ENCODE measurements around the gene SYNE3. TPM values are rescaled to one million over a fixed set of nuclear protein-coding genes. Genes with fewer than 3 reads are reported as not detected.
A peak's percentile ranks its signal among the peaks of the same experiment; 100 is the strongest.

The SYNE3 gene
- total RNA-seq, 4 donors from 2014 or later: 46.9 to 109 (median 88.6) TPM

GRCh38 chr14:95547626-95548327, 31.3 kb upstream of the SYNE3 start:
- no peak for DNase-seq (ENCODE audit: low spot score)
- ATAC-seq (ENCODE audit: low FRiP score): no peak
- TF ChIP-seq, protein P1, sequence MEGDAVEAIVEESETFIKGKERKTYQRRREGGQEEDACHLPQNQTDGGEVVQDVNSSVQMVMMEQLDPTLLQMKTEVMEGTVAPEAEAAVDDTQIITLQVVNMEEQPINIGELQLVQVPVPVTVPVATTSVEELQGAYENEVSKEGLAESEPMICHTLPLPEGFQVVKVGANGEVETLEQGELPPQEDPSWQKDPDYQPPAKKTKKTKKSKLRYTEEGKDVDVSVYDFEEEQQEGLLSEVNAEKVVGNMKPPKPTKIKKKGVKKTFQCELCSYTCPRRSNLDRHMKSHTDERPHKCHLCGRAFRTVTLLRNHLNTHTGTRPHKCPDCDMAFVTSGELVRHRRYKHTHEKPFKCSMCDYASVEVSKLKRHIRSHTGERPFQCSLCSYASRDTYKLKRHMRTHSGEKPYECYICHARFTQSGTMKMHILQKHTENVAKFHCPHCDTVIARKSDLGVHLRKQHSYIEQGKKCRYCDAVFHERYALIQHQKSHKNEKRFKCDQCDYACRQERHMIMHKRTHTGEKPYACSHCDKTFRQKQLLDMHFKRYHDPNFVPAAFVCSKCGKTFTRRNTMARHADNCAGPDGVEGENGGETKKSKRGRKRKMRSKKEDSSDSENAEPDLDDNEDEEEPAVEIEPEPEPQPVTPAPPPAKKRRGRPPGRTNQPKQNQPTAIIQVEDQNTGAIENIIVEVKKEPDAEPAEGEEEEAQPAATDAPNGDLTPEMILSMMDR (IDR thresholded peaks at IDR 0.05): no peak

DNA sequence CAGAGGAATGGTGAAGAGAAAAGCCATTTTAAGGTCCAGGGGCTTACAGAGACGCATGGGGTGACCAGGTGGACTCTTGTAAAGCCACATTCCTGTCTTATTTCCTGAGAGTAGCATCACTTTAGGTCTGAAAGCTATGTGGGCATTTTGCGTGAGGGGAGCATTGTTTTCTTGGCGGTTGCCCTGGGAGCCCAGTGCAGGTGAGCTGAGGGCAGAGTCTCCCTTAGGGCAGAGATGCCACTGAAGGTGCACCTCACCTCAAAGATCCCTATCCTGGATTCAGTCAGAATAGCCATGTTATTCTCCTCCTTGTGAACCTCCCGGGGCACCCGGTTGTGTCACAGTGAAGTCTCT, 30.8 kb upstream of the SYNE3 start:
- TF ChIP-seq, protein P1 (IDR thresholded peaks at IDR 0.05): no peak
- DNase-seq (ENCODE audit: low spot score) (no peak), ATAC-seq (ENCODE audit: low FRiP score) (no peak)

DNA sequence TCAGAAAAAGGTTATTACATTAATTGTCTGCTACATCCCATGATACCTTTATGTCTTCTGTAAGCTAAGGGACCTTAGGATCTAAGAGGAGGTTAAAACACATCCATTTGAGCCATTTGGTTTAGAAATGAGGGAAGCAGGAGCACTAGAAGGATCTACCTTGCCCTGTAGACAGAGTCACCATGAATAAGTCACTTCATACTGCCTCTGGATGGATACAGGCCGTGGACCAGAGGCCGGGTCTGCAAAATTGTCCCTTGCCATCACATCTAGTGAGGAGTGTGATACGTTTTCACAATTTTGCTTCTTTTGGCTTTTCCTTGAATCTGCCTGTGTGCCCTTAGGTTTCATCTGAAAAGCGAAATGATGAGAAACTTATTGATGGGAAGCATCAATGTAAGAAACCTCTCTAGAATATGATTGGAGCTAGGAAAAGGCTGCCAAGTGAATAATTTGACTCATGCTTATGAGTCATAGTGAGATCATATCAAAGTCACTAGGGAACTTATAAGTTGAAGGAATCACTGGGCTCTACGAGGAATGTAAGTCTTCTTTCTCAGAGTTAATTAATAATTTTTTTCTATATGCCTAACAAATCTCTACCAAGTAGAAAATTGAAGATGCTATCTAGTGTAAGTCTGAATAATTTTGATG, 29.2 kb upstream of the SYNE3 start:
- DNase-seq (ENCODE audit: low spot score): no peak
- TF ChIP-seq, protein P1 (IDR thresholded peaks at IDR 0.05): no peak
- peak; percentile 75 for ATAC-seq (ENCODE audit: low FRiP score)

- no peak for DNase-seq (ENCODE audit: low spot score)
- ATAC-seq (ENCODE audit: low FRiP score): no peak
- TF ChIP-seq, protein P1 (IDR thresholded peaks at IDR 0.05): no peak
Observed at GRCh38 chr14:95544588-95544987, 28.1 kb upstream of the SYNE3 start.

DNA sequence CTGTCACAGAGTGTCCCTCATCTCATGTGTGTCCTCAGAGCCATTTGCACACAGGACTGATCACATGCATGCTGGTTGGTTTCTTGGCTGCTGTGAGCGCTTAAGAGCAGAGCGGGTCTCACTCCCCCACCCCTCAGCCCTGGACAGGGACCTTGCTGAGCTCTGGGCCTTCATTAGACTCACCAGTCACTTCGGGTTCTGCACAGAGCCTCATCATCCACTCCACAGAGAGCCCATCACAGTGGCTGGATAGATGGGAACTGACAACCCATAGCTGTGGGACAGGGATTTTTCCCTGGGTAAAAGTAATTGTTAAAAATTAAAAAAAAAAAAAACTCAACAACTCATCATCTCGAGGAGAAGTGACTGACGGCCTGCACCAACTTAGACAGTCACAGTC, 26.6 kb upstream of the SYNE3 start:
- ATAC-seq (ENCODE audit: low FRiP score) (no peak), DNase-seq (ENCODE audit: low spot score) (no peak)
- TF ChIP-seq, protein P1 (IDR thresholded peaks at IDR 0.05): no peak

DNA sequence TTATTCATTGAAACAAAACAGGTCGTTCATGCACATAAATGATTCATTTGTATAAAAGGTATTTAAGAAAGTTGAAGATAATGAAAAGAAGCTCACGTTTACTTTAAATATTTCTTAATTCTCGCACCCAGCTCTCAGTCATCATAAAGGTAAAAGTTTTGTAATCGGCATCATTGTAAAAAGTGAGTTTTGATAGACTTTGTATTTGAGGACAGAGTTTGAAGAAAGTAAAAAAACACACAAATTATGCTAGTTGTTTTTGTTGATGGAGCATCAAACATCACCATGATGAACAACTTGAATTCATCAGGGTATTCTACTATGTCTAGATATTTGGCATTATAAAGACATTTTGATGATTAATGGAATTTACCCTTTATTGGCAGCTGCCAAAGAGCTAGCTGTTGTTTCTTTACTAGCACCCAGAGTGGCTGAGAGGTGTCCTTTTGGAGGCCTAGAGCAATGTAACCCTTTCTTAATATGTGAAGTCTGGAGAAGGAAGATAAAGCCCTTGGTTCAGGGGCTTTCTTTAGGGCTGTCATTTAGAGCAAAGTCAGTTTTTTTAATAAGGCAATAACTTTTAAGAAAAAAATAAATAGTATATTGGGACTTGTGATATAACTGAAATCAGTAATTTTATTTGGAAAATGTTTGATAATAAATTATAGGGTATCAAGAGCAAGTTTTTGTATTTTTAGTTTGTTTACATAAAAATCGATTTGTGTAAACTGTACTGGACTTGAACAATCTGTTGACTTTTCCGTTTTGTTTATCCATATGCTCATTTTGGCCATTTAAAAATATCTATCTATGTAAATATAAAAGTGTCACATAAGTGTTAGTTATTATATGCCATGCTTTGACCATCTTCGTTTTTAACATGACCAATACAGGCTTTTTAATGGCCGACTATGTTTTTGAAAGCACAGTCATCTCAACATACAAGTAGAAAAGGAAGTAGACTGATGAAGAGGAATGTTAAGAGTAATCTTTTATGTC, 25.8 kb upstream of the SYNE3 start:
- DNase-seq (ENCODE audit: low spot score) (no peak), ATAC-seq (ENCODE audit: low FRiP score) (no peak)
- TF ChIP-seq, protein P1 (IDR thresholded peaks at IDR 0.05): no peak

Data from omental fat pad (tissue), 4 donors.